Stomach (tissue), 4 donors: ENCODE results near the gene TAF4.

Experiments used
- EP300 ChIP-seq: sonication (generic); formaldehyde crosslinking; IDR thresholded peaks from one replicate; pipeline ENCODE4 v1.6.1; 2017; ENCODE audit warnings: antibody characterized with exemption
- POLR2A ChIP-seq, 4 donors: fragments of 450-650 bp; IDR thresholded peaks; one replicate each; pipeline ENCODE4 v1.6.1; 2016; ENCODE audit warnings: antibody characterized with exemption in 4 of 4, control low read depth in 2 of 4, mild to moderate bottlenecking in 1 of 4, moderate library complexity in 1 of 4
- TF ChIP-seq, protein P1 (sequence below), 7 experiments: fragments of 450-650 bp in 4 of 7; fragments of 200-600 bp in 3 of 7; sonication (generic) in 3 of 7; IDR thresholded peaks; one replicate each; pipeline ENCODE4 v1.5.1; 2016 to 2019; ENCODE audit warnings: antibody characterized with exemption in 7 of 7, control low read depth in 2 of 7, mild to moderate bottlenecking in 1 of 7

DNA sequence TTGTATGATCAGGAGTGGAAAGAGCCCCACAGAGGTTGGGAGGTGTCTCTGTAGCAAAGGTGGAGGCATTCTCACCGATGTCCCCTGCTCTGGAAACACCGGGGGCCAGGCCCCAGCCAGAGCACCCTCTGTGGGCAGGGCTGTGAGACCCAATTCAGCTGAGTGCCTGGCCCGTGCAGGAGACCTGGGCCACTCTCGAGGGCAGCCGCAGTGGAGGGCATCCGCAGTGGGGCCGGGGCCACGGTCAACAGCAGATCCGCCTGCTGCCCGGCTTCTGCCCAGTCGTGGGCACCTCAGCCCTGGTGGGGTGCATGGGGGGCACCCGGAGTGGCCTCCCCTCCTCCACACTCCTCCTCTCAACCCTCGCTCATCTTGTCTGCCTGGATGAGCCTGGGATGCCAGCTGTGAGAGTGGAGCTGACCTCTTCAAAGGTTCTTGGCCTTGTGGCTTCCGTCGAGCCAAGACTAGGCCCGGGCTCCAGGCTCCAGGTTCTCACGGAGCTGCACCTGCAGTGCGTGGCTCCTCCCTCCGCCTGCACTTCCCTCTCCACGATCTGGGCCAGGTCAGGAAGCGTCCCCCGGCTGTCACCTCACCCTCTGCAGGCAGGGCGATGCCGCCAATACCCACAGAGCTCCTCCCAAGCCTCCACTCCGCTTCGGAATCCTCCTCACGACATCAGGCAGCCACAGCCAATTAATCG is 134.8 kb downstream of the TAF4 start:
- TF ChIP-seq, protein P1, sequence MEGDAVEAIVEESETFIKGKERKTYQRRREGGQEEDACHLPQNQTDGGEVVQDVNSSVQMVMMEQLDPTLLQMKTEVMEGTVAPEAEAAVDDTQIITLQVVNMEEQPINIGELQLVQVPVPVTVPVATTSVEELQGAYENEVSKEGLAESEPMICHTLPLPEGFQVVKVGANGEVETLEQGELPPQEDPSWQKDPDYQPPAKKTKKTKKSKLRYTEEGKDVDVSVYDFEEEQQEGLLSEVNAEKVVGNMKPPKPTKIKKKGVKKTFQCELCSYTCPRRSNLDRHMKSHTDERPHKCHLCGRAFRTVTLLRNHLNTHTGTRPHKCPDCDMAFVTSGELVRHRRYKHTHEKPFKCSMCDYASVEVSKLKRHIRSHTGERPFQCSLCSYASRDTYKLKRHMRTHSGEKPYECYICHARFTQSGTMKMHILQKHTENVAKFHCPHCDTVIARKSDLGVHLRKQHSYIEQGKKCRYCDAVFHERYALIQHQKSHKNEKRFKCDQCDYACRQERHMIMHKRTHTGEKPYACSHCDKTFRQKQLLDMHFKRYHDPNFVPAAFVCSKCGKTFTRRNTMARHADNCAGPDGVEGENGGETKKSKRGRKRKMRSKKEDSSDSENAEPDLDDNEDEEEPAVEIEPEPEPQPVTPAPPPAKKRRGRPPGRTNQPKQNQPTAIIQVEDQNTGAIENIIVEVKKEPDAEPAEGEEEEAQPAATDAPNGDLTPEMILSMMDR (IDR thresholded peaks at IDR 0.05): no peak
- no peak for TF ChIP-seq EP300
- TF ChIP-seq POLR2A (IDR thresholded peaks at IDR 0.05): no peak
